Trophoblast cell (in vitro differentiated cells and primary cell): ENCODE measurements around the gene TCF12.

Experiments
- DNase-seq, 2 donors: peaks; one replicate each; pipeline ENCODE4 v3.0.0-alpha.2; 2016
- H2AFZ ChIP-seq: 2 replicates; pipeline ENCODE4 v1.6.1; 2013; ENCODE audit warnings: low read length, moderate library complexity, mild to moderate bottlenecking; ENCODE audit not compliant: insufficient read depth, poor library complexity
- H2AK5ac ChIP-seq: 2 replicates; pipeline ENCODE4 v1.6.1; 2013; ENCODE audit warnings: mild to moderate bottlenecking, low read length
- H2BK120ac ChIP-seq: 2 replicates; pipeline ENCODE4 v1.6.1; 2013; ENCODE audit warnings: low read length, mild to moderate bottlenecking, moderate library complexity; ENCODE audit not compliant: insufficient read depth, poor library complexity
- H2BK12ac ChIP-seq: 2 replicates; pipeline ENCODE4 v1.6.1; 2013; ENCODE audit warnings: mild to moderate bottlenecking, low read length, moderate library complexity
- H2BK5ac ChIP-seq: 2 replicates; pipeline ENCODE4 v1.6.1; 2013; ENCODE audit warnings: low read length, low read depth, moderate library complexity, mild to moderate bottlenecking; ENCODE audit not compliant: poor library complexity
- H3K14ac ChIP-seq: 2 replicates; pipeline ENCODE4 v1.6.1; 2013; ENCODE audit warnings: mild to moderate bottlenecking, low read length
- H3K18ac ChIP-seq: 2 replicates; pipeline ENCODE4 v1.6.1; 2013; ENCODE audit warnings: mild to moderate bottlenecking, low read length
- H3K23ac ChIP-seq: 2 replicates; pipeline ENCODE4 v1.6.1; 2013; ENCODE audit warnings: low read length
- H3K27ac ChIP-seq: 2 replicates; pipeline ENCODE4 v1.5.1; 2013; ENCODE audit warnings: low read depth, mild to moderate bottlenecking, inconsistent platforms, low read length, moderate library complexity
- H3K27me3 ChIP-seq: 2 replicates; pipeline ENCODE4 v1.6.1; 2013; ENCODE audit warnings: inconsistent platforms, mild to moderate bottlenecking, low read length, moderate library complexity; ENCODE audit not compliant: insufficient read depth
- H3K36me3 ChIP-seq, 2 experiments: 1 replicate in 1 of 2; 2 replicates in 1 of 2; pipeline ENCODE4 v1.6.1; 2013; ENCODE audit warnings: low read length in 2 of 2, mild to moderate bottlenecking in 2 of 2, moderate library complexity in 1 of 2; ENCODE audit not compliant: insufficient read depth in 2 of 2, control insufficient read depth in 1 of 2
- H3K4ac ChIP-seq: 2 replicates; pipeline ENCODE4 v1.6.1; 2013; ENCODE audit warnings: low read depth, mild to moderate bottlenecking, low read length, moderate library complexity
- H3K4me1 ChIP-seq, 2 experiments: 1 replicate in 1 of 2; 2 replicates in 1 of 2; pipeline ENCODE4 v1.6.1; 2013; ENCODE audit warnings: low read length in 2 of 2, mild to moderate bottlenecking in 2 of 2, moderate library complexity in 1 of 2; ENCODE audit not compliant: insufficient read depth in 2 of 2, control insufficient read depth in 1 of 2
- H3K4me2 ChIP-seq: 2 replicates; pipeline ENCODE4 v1.6.1; 2013; ENCODE audit warnings: inconsistent platforms, mild to moderate bottlenecking, low read length, moderate library complexity
- H3K4me3 ChIP-seq: 2 replicates; pipeline ENCODE4 v1.5.1; 2013; ENCODE audit warnings: mild to moderate bottlenecking, low read depth, low read length, inconsistent platforms
- H3K79me1 ChIP-seq: one replicate; pipeline ENCODE4 v1.6.1; 2013; ENCODE audit warnings: low read length
- H3K79me2 ChIP-seq: 2 replicates; pipeline ENCODE4 v1.6.1; 2013; ENCODE audit warnings: low read length, mild to moderate bottlenecking; ENCODE audit not compliant: control insufficient read depth, insufficient read depth, poor library complexity
- H3K9ac ChIP-seq: 2 replicates; pipeline ENCODE4 v1.6.1; 2013; ENCODE audit warnings: mild to moderate bottlenecking, low read length
- H3K9me3 ChIP-seq: 2 replicates; pipeline ENCODE4 v1.6.1; 2013; ENCODE audit warnings: low read depth, mild to moderate bottlenecking, control low read depth, inconsistent platforms, low read length; ENCODE audit not compliant: insufficient read depth
- H4K12ac ChIP-seq: 2 replicates; pipeline ENCODE4 v1.6.1; 2013; ENCODE audit warnings: low read depth, mild to moderate bottlenecking, low read length, moderate library complexity
- H4K8ac ChIP-seq: 2 replicates; pipeline ENCODE4 v1.6.1; 2013; ENCODE audit warnings: low read depth, mild to moderate bottlenecking, low read length, moderate library complexity
- H4K91ac ChIP-seq: one replicate; pipeline ENCODE4 v1.6.1; 2013; ENCODE audit warnings: low read depth, mild to moderate bottlenecking, low read length, moderate library complexity
- WGBS: extraction: QIAGEN DNeasy Blood & Tissue Kit; methylation state at CpG from one replicate; pipeline ENCODE4 v1.1.7; 2013; ENCODE audit warnings: missing lambda C conversion rate; ENCODE audit not compliant: insufficient read length, insufficient coverage; ENCODE audit errors: extremely low coverage; 5-methylcytosine and 5-hydroxymethylcytosine counted together

Gene TCF12

DNA sequence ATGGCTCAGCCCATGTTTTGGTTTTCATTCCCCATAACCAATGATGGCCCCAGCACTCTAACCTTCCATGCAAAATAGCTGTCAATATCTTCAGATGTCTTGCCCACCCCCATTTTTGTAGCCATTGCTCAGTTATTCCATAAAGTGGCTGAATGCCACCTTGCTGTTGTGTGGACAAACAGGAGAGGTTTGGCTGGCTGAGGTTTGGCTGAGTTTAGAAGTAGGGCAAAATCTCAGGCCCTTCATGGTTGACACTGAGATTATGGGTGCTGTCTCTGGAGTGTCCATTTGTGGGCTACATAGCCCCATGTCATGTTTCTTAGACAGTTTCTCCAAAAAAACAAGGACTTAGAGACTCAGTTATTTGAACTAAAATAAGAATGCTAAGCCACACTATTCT, 96.9 kb downstream of the TCF12 start:
- peaks cover 2% of the 10 kb centered on the region for H3K79me2 ChIP-seq
- H3K27ac ChIP-seq: peak overlapping the region; percentile 22
- H3K18ac ChIP-seq: peak overlapping the region; percentile 19
- H2AK5ac ChIP-seq: no peak overlapping the region
- no peaks in the 10 kb centered on the region for H3K9me3 ChIP-seq
- H2AFZ ChIP-seq: no peak overlapping the region
- no peak overlapping the region for H2BK5ac ChIP-seq
- no peak for DNase-seq
- peaks cover 3 to 9% of the 10 kb centered on the region in 2 experiments for H3K4me1 ChIP-seq
- H4K12ac ChIP-seq: no peak overlapping the region
- H3K4me3 ChIP-seq: no peak overlapping the region
- no peaks in the 10 kb centered on the region for H3K27me3 ChIP-seq
- no peak overlapping the region for H2BK12ac ChIP-seq
- no peak overlapping the region for H2BK120ac ChIP-seq
- H3K36me3 ChIP-seq: no peaks in the 10 kb centered on the region
- peaks cover 2% of the 10 kb centered on the region for H3K79me1 ChIP-seq
- no peak overlapping the region for H3K4me2 ChIP-seq
- peak overlapping the region; percentile 7 for H3K14ac ChIP-seq
- no peak overlapping the region for H4K8ac ChIP-seq
- peak overlapping the region; percentile 25 for H4K91ac ChIP-seq
- no peak overlapping the region for H3K23ac ChIP-seq
- H3K4ac ChIP-seq: peak overlapping the region; percentile 13
- no peak overlapping the region for H3K9ac ChIP-seq

DNA sequence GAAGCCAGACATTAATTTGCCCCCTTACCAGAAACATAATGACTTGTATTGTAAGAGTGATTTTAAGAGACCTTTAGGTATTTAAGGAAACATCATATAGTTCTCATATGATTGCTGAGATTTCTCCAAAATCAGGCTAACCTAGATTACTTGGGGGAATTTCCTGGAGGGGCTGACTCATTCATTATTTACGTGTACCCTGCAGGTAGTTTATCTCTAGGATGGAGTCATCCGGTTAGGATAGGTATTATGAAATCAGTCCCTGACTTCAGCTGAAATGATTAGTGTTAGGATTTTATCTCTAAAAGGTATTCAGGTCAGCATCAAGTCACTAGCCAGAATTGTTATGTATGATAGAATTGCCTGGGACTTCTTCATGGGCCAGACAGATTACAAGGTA, 97.5 kb downstream of the TCF12 start:
- no peak overlapping the region for H3K4ac ChIP-seq
- H3K14ac ChIP-seq: no peak overlapping the region
- no peaks in the 10 kb centered on the region for H3K9me3 ChIP-seq
- no peak overlapping the region for H3K9ac ChIP-seq
- H4K91ac ChIP-seq: no peak overlapping the region
- H2BK5ac ChIP-seq: no peak overlapping the region
- no peak overlapping the region for H4K12ac ChIP-seq
- H3K4me1 ChIP-seq: peaks cover 3 to 9% of the 10 kb centered on the region in 2 experiments
- H3K4me3 ChIP-seq: no peak overlapping the region
- no peak overlapping the region for H2BK120ac ChIP-seq
- H2BK12ac ChIP-seq: no peak overlapping the region
- no peak overlapping the region for H3K18ac ChIP-seq
- WGBS: no CpG with 5 or more reads among the region's 2 CpGs
- peak; percentile 75 to 97 for DNase-seq
- no peaks in the 10 kb centered on the region for H3K36me3 ChIP-seq
- peaks cover 2% of the 10 kb centered on the region for H3K79me1 ChIP-seq
- no peak overlapping the region for H4K8ac ChIP-seq
- H3K23ac ChIP-seq: no peak overlapping the region
- H3K79me2 ChIP-seq: peaks cover 2% of the 10 kb centered on the region
- H3K27ac ChIP-seq: peak overlapping the region; percentile 48
- no peak overlapping the region for H2AFZ ChIP-seq
- H2AK5ac ChIP-seq: no peak overlapping the region
- no peaks in the 10 kb centered on the region for H3K27me3 ChIP-seq
- no peak overlapping the region for H3K4me2 ChIP-seq

DNA sequence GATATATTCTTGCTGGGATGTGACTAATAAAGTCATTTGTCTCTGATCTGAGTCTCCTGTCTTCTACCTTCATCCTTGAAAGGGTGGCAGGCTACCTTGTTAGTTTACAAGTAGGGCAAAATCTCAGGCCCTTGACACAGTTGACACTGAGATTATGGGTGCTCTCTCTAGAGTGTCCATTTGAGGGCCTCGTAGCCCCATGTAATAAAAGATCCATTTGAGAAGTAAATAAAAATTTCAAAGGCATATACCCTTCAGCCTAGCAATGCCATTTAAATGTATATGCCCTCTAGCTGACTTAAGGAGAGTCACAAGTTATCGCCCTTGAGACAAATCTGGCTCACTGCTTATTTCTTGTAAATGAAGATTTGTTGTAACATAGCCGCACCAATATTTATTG, 98.6 kb downstream of the TCF12 start:
- Histone ChIP-seq H3K4ac (no peak overlapping the region), H3K4me1 (peaks cover 3 to 9% of the 10 kb centered on the region in 2 experiments), H4K8ac (no peak overlapping the region), H3K18ac (no peak overlapping the region), H3K4me3 (no peak overlapping the region), H3K23ac (no peak overlapping the region), H3K36me3 (no peaks in the 10 kb centered on the region), H2AK5ac (no peak overlapping the region), H2AFZ (no peak overlapping the region), H3K9me3 (no peaks in the 10 kb centered on the region), H3K79me2 (peaks cover 2% of the 10 kb centered on the region), H4K91ac (no peak overlapping the region), H2BK120ac (no peak overlapping the region), H3K4me2 (no peak overlapping the region), H2BK12ac (no peak overlapping the region), H4K12ac (no peak overlapping the region), H3K79me1 (peaks cover 2% of the 10 kb centered on the region), H3K27ac (no peak overlapping the region), H3K14ac (no peak overlapping the region), H3K9ac (no peak overlapping the region), H3K27me3 (no peaks in the 10 kb centered on the region), H2BK5ac (no peak overlapping the region)
- DNase-seq: no peak
- WGBS: no CpG with 5 or more reads among the region's 3 CpGs

DNA sequence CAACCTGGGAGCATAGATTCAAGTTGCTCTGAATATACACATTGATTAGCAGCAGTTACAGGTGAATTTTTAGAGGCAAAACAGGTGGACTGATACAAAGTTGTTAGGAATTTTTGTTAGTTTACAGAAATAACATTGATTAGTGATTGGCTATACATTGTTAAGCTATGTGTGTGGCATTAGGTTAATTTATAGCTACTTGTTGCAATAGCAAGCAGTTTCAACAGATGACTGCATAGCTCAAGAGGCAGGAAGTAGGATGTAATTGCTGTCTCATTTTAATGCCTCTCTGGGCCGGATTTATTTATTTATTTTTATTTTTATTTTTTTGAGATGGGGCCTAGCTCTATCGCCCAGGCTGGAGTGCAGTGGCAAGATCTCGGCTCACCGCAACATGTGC, 99.7 kb downstream of the TCF12 start:
- H2BK5ac ChIP-seq: no peak overlapping the region
- peak overlapping the region; percentile 8 for H2BK120ac ChIP-seq
- no peak overlapping the region for H3K23ac ChIP-seq
- H3K4me2 ChIP-seq: no peak overlapping the region
- H3K9ac ChIP-seq: no peak overlapping the region
- peaks cover 2% of the 10 kb centered on the region for H3K79me1 ChIP-seq
- H4K91ac ChIP-seq: peak overlapping the region; percentile 59
- H2AK5ac ChIP-seq: no peak overlapping the region
- no peak overlapping the region for H4K12ac ChIP-seq
- H3K18ac ChIP-seq: peak overlapping the region; percentile 46
- H3K4ac ChIP-seq: no peak overlapping the region
- peaks cover 2% of the 10 kb centered on the region for H3K79me2 ChIP-seq
- H3K4me3 ChIP-seq: no peak overlapping the region
- no CpG with 5 or more reads among the region's 4 CpGs for WGBS
- peak overlapping the region; percentile 51 for H2BK12ac ChIP-seq
- no peak overlapping the region for H2AFZ ChIP-seq
- no peak overlapping the region for H3K14ac ChIP-seq
- peaks cover 3 to 9% of the 10 kb centered on the region in 2 experiments for H3K4me1 ChIP-seq
- H4K8ac ChIP-seq: no peak overlapping the region
- DNase-seq: no peak
- H3K27ac ChIP-seq: no peak overlapping the region
- H3K27me3 ChIP-seq: no peaks in the 10 kb centered on the region
- H3K9me3 ChIP-seq: no peaks in the 10 kb centered on the region
- no peaks in the 10 kb centered on the region for H3K36me3 ChIP-seq
